Activated CD8-positive, alpha-beta memory T cell treated with anti-CD3 and anti-CD28 coated beads, Interleukin-2, amount 50 U/mL, for 24 hours (primary cell): ENCODE measurements around the gene GPAT3.
"Not testable (repeated sequence)": the region's sequence is repeated elsewhere in the genome, so short reads cannot be mapped to it uniquely, and the experiment has no call there.

Experiments used
- DNase-seq: peaks from one replicate; pipeline ENCODE4 v3.0.0-alpha.2; 2020; ENCODE audit errors: extremely low read depth

The GPAT3 gene

GRCh38 chr4:83552083-83552482 is 16.2 kb downstream of the GPAT3 start:
- DNase-seq = no peak

- no peak for DNase-seq
Measured at GRCh38 chr4:83552924-83553323, 17.0 kb downstream of the GPAT3 start.

GRCh38 chr4:83556006-83556707 is 20.2 kb downstream of the GPAT3 start:
- no peak for DNase-seq

- DNase-seq = no peak
Measured at GRCh38 chr4:83556816-83557215, 20.9 kb downstream of the GPAT3 start.

GRCh38 chr4:83558059-83558653 is 22.2 kb downstream of the GPAT3 start:
- no peak for DNase-seq

- DNase-seq = no peak
Measured at GRCh38 chr4:83558680-83559079, 22.8 kb downstream of the GPAT3 start.

- no peak for DNase-seq
Measured at GRCh38 chr4:83560523-83560922, 24.6 kb downstream of the GPAT3 start.

- no peak for DNase-seq
Measured at GRCh38 chr4:83561381-83561780, 25.5 kb downstream of the GPAT3 start.

GRCh38 chr4:83563998-83564397 is 28.1 kb downstream of the GPAT3 start:
- DNase-seq = no peak

GRCh38 chr4:83568062-83568461 is 32.2 kb downstream of the GPAT3 start:
- DNase-seq = no peak

GRCh38 chr4:83569429-83569828 is 33.5 kb downstream of the GPAT3 start:
- no peak for DNase-seq

- no peak for DNase-seq
Measured at GRCh38 chr4:83569987-83570386, 34.1 kb downstream of the GPAT3 start.

GRCh38 chr4:83572848-83573247 is 36.9 kb downstream of the GPAT3 start:
- no peak for DNase-seq

GRCh38 chr4:83574247-83574646 is 38.3 kb downstream of the GPAT3 start:
- no peak for DNase-seq

GRCh38 chr4:83576237-83576636 is 40.3 kb downstream of the GPAT3 start:
- DNase-seq = not testable (repeated sequence)

GRCh38 chr4:83581411-83582288 is 45.7 kb downstream of the GPAT3 start:
- DNase-seq = no peak

GRCh38 chr4:83582289-83582785 is 46.4 kb downstream of the GPAT3 start:
- no peak for DNase-seq

- no peak for DNase-seq
Measured at GRCh38 chr4:83585982-83586508, 50.1 kb downstream of the GPAT3 start.

GRCh38 chr4:83589279-83589678 is 53.4 kb downstream of the GPAT3 start:
- no peak for DNase-seq

GRCh38 chr4:83591056-83591455 is 55.1 kb downstream of the GPAT3 start:
- DNase-seq = no peak

GRCh38 chr4:83591730-83592129 is 55.8 kb downstream of the GPAT3 start:
- no peak for DNase-seq

- DNase-seq = no peak
Measured at GRCh38 chr4:83599183-83599582, 63.3 kb downstream of the GPAT3 start.
